Measurements from ENCODE around the gene ZBTB7B. TPM values are rescaled to one million over a fixed set of nuclear protein-coding genes. Genes with fewer than 3 reads are reported as not detected.

ZBTB7B gene
- total RNA-seq, 4 donors from 2014 or later, result 101 to 220 (median 113) TPM

- Histone ChIP-seq H3K27me3 (no peaks in the 10 kb centered on the region), H3K4me1 (peaks cover 9 to 54% (median 10%) of the 10 kb centered on the region in 3 donors), H3K36me3 (peaks cover 14 to 69% (median 15%) of the 10 kb centered on the region in 3 donors), H3K27ac (no peak overlapping the region), H3K4me3 (no peak overlapping the region), H3K9me3 (no peaks in the 10 kb centered on the region)
- DNase-seq, result no peak
- TF ChIP-seq POLR2A (IDR thresholded peaks at IDR 0.05) (no peak), CTCF (IDR thresholded peaks at IDR 0.05) (no peak)
- 91 to 93% methylated on average over 7 to 13 of the region's 17 CpGs for WGBS, 2 donors
- intact Hi-C loops (cut with DNase I), result no loop called here
Observed at GRCh38 chr1:154988058-154988954, 14.3 kb upstream of the ZBTB7B start.

- 75% methylated on average over 2 of the region's 3 CpGs; no CpG with 5 or more reads in 1 of the 2 donors for WGBS, 2 donors
- DNase-seq, result no peak
- Histone ChIP-seq H3K27me3 (no peaks in the 10 kb centered on the region), H3K27ac (no peak overlapping the region), H3K36me3 (peaks cover 14 to 70% (median 15%) of the 10 kb centered on the region in 3 donors), H3K4me3 (no peak overlapping the region), H3K9me3 (no peaks in the 10 kb centered on the region), H3K4me1 (peaks cover 3 to 50% (median 3%) of the 10 kb centered on the region in 3 donors)
- intact Hi-C loops (cut with DNase I), result no loop called here
- TF ChIP-seq POLR2A (IDR thresholded peaks at IDR 0.05) (no peak), CTCF (IDR thresholded peaks at IDR 0.05) (no peak)
Observed at GRCh38 chr1:154989195-154989860, 13.3 kb upstream of the ZBTB7B start.

- Histone ChIP-seq H3K27me3 (no peaks in the 10 kb centered on the region), H3K36me3 (peaks cover 14 to 70% (median 15%) of the 10 kb centered on the region in 3 donors), H3K27ac (no peak overlapping the region), H3K4me3 (no peak overlapping the region), H3K4me1 (peaks cover 0 to 46% (median 3%) of the 10 kb centered on the region in 3 donors), H3K9me3 (no peaks in the 10 kb centered on the region)
- WGBS, 2 donors, result 85 to 96% methylated on average over 5 to 8 of the region's 8 CpGs
- no peak for DNase-seq
- intact Hi-C loops (cut with DNase I), result no loop called here
- TF ChIP-seq POLR2A (IDR thresholded peaks at IDR 0.05), result no peak
- TF ChIP-seq CTCF (IDR thresholded peaks at IDR 0.05), result no peak
Observed at GRCh38 chr1:154990276-154990675, 12.3 kb upstream of the ZBTB7B start.

- intact Hi-C loops (cut with DNase I), result no loop called here
- TF ChIP-seq POLR2A (IDR thresholded peaks at IDR 0.05), result no peak
- TF ChIP-seq CTCF (IDR thresholded peaks at IDR 0.05), result no peak
- 80 to 88% methylated on average over 4 to 9 of the region's 14 CpGs for WGBS, 2 donors
- Histone ChIP-seq H3K27me3 (no peaks in the 10 kb centered on the region), H3K36me3 (peaks cover 9 to 56% (median 15%) of the 10 kb centered on the region in 3 donors), H3K4me3 (no peak overlapping the region), H3K27ac (no peak overlapping the region), H3K4me1 (peaks cover 0 to 41% (median 3%) of the 10 kb centered on the region in 3 donors), H3K9me3 (no peaks in the 10 kb centered on the region)
- no peak for DNase-seq
Observed at GRCh38 chr1:154992721-154993571, 9.7 kb upstream of the ZBTB7B start.

Data from esophagus squamous epithelium (tissue), 5 donors.